AG08396 (cell line): ENCODE measurements around the gene ABCC1.
"Not testable (repeated sequence)": the region's sequence is repeated elsewhere in the genome, so short reads cannot be mapped to it uniquely, and the experiment has no call there.

Experiments
- DNase-seq: peaks from one replicate; pipeline ENCODE4 v3.0.0; 2012; ENCODE audit warnings: low spot score, mixed read lengths

Gene ABCC1

DNA sequence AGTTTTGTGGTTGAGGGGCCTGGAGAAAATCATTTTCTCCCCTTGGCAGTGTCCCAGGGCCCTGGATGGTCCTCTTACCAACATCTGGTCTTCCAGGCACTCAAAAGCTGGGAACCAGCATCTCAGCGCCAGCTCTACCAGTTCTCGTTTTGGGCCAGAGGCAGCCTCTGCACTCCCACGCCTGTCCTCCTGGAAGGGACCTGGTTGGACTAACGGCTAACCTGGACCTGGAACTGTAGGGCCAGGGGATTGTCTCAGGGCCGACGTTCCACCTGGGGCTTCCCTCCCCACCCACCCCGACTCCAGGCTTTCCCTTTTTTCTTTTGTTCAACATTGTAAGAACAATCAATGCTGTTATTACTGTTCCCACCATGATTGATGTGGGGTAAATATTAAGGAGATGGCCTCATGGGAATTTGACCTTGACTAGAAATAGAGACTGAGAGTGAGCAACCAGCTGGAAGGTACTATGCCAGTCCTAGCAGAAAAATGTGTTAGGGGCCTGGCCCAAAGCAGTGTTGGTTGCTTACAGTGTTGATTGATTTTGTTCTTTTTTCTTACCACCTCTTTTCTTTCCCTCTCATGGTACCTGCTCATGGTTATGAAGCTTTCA lies 192.5 kb downstream of the ABCC1 start:
- no peak for DNase-seq

GRCh38 chr16:16143038-16143763 lies 193.8 kb downstream of the ABCC1 start:
- no peak for DNase-seq

DNA sequence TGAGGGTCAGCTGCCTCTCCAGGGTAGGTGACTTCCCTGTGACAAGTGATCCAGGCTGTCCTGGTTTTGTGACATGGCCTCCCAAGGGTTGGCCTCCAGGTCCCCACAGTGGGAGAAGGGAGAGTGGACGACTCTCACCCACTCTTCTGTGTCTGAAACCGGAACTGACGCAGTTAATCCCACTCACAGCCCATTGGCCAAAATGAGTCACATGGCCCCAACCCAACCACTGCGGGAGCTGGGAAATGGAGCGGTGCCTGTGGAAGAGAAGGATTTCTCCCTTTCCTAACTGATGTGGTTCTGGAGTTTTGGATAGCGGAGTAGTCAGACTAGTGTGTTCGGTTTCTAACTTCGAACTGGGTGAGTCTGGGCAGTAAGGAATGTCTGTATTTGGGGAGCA lies 194.5 kb downstream of the ABCC1 start:
- no peak for DNase-seq

DNA sequence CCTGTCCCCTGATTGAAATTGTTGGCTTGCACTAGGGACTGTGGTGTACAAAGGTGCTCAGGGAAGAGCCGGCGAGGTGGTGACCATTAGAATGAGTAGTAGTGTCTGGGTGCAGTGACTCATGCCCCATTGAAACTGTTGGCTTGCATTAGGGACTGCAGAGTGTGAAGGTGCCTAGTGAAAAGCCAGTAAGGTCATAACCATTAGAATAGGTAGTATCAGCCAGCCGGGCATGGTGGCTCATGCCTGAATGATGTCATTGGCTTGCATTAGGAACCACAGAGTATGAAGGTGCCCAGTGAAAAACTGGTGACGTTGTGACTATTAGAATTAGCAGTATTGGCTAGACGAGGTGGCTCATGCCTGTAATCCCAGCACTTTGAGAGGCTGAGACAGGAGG lies 195.0 kb downstream of the ABCC1 start:
- DNase-seq = no peak

DNA sequence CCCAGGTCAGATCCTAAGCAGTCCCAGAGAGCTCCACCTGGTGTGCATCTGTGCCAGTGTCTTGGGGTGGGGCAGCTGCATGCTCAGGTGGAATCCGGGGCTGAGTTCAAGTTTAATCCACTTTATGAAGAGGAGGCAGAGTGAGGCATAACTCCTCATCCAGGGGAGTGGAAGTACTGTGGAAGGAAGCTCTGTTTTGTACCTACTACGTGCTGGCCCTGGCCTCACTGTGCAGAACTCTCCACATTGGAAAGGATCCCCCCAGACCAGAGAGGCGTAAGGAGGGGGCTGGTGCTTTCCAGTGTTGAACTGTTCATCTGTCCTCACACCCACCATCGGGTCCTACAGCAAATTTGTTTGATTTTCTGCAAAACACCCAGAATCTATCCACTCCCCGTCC lies 195.9 kb downstream of the ABCC1 start:
- DNase-seq = no peak

DNA sequence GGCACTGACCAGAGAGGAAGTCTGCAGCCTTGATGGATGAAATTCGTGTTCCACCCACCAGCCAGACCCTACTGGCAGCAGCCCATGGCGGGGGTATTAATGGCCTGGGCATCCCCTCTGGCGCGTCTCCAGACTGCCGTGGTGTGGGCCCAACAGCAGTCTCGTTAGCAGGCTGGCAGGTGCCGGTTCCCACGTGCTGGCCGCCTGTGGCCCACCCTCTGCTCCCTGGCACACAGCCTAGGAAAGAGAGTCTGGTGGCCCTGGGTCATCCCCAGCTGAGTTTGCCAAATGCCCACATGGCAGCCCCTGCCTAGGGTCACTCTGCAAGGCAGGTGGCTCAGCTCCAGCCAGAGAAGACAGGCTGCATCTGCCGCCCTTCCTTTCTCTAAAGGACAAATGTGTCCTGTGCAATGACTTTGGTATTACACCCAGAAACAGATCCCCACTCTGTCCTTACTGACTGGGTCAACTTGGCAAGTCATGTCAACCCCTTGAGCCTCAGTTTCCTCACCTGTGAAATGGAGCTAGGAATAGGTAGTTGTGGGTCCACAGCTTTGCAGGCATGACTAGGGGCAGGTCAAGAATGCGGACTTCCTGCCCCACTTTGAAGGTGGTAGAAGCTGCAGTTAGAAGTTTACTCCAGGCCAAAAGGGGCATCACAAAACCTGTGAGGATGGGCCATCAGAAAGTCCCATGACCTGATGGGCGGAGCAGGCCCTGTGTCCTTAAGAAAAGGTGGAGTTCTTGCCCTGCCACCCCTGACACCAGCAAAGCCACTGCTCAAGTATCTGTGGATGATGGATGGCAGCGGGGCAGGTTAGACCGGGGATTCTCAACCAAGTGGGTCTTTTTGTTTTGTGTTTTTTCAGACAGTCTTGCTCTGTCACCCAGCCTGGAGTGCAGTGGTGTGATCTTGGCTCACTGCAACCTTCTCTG lies 197.2 kb downstream of the ABCC1 start:
- no peak for DNase-seq

GRCh38 chr16:16147316-16147999 lies 198.0 kb downstream of the ABCC1 start:
- no peak for DNase-seq

- DNase-seq = not testable (repeated sequence)
Observed at GRCh38 chr16:16148000-16148599, 198.7 kb downstream of the ABCC1 start.

GRCh38 chr16:16148755-16149154 lies 199.3 kb downstream of the ABCC1 start:
- no peak for DNase-seq

- DNase-seq = no peak
Observed at GRCh38 chr16:16149710-16150116, 200.3 kb downstream of the ABCC1 start.

GRCh38 chr16:16150117-16150877 lies 200.9 kb downstream of the ABCC1 start:
- DNase-seq = peak; percentile 54

DNA sequence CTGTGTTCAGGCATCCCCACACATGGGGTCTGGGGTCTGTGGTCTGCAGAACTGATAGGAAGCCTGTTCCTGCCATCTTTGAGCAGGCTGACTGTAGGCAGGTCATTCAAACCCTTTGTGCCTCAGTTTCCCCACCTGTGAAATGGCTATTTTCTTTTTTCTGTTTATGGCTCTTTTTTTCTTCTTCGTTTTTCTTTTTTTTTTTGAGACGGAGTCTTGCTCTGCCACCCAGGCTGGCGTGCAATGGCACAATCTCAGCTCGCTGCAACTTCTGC lies 201.4 kb downstream of the ABCC1 start:
- DNase-seq = no peak

DNA sequence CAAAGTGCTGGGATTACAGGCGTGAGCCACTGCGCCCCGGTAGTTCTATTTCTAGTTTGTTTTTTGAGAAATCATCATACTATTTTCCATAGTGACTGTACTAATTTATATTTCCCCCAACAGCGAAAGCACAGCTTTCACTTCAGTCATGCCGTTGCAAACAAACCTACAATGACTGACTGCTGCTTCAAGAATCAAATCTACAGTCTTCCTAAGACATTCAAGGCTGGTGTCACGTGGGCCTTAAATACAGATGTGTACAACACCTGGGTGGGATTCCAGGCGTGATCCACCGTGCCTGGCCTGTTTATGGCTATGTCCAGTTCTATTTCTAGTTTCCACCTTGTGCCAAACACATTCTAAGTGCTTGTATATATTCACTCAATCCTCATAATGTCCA lies 201.9 kb downstream of the ABCC1 start:
- peak; percentile 46 for DNase-seq

GRCh38 chr16:16153000-16153399 lies 203.6 kb downstream of the ABCC1 start:
- not testable (repeated sequence) for DNase-seq

GRCh38 chr16:16154281-16154951 lies 205.0 kb downstream of the ABCC1 start:
- DNase-seq = no peak

GRCh38 chr16:16155234-16155633 lies 205.8 kb downstream of the ABCC1 start:
- DNase-seq = no peak

- DNase-seq = no peak
Observed at GRCh38 chr16:16157166-16157565, 207.8 kb downstream of the ABCC1 start.

GRCh38 chr16:16158082-16158658 lies 208.8 kb downstream of the ABCC1 start:
- no peak for DNase-seq

DNA sequence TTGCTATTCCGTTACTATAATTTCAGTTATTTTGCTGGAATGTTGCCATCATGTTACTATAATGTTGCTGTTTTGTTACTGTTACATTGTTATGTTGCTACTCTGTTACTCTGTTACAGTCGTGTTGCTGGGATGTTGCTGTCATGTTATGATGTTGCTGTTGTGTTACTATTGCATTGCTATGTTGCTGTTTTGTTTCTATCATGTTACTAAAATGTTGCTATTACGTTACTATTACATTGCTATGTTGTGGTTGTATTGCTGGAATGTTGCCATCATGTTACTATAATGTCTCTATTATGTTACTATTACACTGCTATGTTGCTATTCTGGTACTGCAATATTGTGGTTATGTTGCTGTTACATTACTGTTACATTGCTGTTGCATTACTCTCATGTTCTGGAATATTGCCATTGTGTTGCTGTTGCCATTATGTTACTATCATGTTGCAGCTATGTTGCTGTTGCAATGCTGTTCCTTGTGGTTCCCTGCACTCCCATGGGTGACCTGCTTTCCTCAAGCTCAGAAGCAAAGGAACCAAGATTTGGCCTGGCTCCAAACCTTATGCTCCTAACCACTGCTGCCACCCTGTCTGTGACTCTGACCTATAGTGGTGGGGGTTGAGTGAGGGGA lies 209.4 kb downstream of the ABCC1 start:
- no peak for DNase-seq

DNA sequence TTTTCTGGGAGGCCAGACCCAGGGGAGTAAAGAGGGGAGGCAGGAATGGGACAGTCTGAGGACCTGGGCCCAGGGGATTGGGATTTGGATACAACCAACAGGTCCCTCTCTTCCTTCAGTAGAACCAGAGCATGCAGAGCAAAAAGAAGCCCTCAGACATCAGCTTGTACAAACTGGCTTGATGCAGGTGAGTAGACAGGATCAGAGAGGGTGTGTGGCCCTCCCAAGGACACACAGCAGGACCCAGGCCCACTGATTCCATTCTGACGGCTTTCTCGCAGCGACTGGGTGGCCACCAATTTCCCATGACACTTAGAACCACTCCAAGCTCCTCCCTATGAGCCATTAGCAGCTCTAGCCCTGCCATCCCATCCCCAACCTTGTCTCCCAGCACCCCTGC lies 210.2 kb downstream of the ABCC1 start:
- DNase-seq = no peak
